ENCODE results near the gene SPATA18.
A peak's percentile ranks its signal among the peaks of the same experiment; 100 is the strongest.
"Not testable (repeated sequence)": the region's sequence is repeated elsewhere in the genome, so short reads cannot be mapped to it uniquely, and the experiment has no call there.

SPATA18 gene

DNA sequence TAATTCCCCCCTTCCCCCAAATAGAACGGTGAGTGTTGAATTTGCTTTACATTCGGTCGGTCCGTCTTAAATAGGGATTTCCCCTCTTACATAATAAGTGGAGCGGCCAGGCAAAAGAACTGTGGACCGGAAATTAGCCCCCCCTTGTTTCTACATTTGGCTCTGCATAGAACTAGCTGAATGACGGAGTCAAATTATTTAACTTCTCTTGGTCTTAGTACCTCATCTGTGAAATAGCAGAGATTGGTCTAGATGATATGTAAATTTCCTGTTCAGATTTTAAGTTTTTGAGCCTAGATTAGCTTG lies 1.3 kb downstream of the SPATA18 start:
- DNase-seq (ENCODE audit: low read depth), result peak; percentile 61

DNA sequence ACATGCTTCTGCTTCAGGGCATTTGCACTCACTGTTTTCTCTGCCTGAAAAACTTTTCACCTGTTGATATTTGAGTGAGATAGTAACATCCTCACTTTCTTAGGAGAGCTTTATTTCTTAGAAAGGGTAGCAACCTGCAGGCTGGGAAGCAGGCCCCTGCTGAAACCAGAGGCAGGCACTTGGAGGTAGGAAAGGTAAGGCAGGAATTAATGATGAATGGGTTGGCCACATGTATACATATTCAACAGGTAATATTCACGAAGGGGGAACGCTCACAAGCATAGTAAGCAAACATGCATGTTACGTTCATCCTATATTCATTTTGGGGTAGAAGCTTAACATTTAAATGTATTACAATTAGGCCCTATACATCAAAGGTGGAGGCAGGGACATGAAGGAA lies 3.1 kb downstream of the SPATA18 start:
- DNase-seq (ENCODE audit: low read depth), result no peak

GRCh38 chr4:52057196-52057595 lies 6.1 kb downstream of the SPATA18 start:
- DNase-seq (ENCODE audit: low read depth), result peak; percentile 47

DNA sequence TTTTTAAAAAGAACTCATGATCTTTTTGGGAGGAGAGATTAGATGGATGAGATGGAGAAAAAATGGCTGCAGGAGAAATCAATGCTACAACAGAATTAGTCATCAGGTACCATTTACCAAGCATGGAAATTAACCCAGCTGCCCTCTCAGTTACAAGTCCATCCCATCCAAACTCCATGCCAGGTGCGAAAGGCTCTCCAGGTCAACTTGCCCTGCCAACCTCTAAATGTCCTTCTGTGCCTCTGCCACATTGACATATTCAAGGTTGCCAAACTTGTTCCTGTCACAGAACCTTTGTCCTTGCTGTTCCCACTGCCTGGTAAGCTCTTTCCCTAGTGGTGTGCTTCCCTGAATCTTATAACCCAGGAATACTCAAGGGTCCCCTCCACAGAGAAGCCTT lies 7.2 kb downstream of the SPATA18 start:
- DNase-seq (ENCODE audit: low read depth), result no peak

DNA sequence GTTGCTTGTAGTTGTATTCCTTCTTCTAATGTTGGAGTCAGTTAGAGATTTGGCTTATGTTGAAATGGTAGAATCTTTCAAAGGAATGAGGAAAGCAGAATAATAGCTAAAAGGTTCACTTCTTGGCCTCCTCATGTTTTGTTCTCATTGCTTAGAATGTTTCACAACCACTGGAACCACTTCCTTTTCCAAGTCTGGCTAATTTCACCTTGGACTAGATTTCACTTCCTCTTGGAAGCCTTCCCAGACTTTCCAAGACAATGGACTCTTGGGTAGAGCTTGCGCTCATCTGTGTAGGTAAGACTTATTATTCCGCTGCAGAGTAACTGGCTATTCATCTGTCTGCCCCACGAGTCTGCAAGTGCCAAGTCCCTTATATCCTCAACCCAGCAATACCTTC lies 8.3 kb downstream of the SPATA18 start:
- peak; percentile 78 for DNase-seq (ENCODE audit: low read depth)

DNA sequence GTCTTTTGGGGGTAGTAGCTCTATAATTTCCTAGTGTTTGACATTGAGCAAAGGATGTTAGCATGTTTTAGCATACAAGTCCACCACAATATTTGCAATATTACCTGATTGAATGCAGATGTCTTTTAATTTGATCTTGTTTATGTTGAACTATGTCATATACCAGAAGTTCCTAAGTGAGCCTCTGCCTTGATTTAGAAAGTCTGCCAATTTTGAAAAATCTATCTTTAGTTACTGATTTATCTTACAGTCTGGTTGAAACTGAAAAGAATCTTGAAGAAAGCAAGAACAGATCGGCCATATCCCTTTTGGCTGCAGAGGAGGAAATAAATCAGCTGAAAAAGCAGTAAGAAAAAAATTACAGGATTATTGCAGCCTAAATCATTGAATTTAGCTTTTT lies 18.5 kb downstream of the SPATA18 start:
- no peak for DNase-seq (ENCODE audit: low read depth)

GRCh38 chr4:52071791-52072546 lies 20.9 kb downstream of the SPATA18 start:
- no peak for DNase-seq (ENCODE audit: low read depth)

DNA sequence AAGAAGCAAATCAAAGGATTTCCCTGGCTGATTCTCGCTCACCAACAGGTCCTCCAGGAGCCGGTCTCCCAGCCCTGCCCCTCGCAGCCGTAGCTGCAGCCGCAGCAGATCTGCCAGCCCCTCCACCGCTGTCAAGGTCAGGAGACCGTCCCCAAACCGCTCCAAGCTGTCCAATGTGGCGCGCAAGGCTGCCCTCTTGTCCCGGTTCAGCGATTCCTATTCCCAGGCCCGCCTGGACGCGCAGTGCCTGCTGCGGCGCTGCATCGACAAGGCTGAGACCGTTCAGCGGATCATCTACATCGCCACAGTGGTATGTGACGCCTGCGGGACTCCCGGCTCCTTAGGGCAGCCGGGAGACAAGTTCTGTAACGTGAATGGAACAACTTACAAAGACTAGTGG lies 25.6 kb downstream of the SPATA18 start:
- DNase-seq (ENCODE audit: low read depth), result no peak

GRCh38 chr4:52079659-52080058 lies 28.6 kb downstream of the SPATA18 start:
- DNase-seq (ENCODE audit: low read depth), result no peak

DNA sequence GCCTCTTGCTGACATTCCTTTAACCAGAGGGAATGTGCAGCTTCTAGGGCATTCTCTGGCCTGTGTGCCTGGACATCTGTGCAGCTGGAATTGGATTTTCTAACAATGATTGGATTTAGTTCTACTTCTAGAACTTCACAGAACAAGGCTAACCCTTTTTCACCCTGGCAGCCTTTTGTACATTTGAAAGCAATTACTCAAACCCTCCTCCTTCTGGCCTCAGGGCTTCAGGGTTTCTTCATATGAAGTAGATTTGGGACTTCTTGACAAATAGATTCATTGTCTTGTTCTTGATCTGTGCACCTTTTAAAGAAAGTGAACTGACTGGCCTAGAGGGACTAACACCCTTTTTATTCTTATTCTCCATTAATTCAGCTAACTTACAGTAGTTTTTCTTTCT lies 30.1 kb downstream of the SPATA18 start:
- no peak for DNase-seq (ENCODE audit: low read depth)

DNA sequence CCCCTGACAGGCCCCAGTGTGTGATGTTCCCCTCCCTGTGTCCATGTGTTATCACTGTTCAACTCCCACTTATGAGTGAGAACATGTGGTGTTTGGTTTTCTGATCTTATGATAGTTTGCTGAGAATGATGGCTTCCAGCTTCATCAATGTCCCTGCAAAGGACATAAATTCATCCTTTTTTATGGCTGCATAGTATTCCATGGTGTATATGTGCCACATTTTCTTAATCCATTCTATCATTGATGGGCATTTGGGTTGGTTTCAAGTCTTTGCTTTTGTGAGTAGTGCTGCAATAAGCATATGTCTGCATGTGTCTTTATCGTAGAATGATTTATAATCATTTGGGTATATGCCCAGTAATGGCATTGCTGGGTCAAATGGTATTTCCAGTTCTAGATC lies 35.3 kb downstream of the SPATA18 start:
- DNase-seq (ENCODE audit: low read depth), result not testable (repeated sequence)

DNA sequence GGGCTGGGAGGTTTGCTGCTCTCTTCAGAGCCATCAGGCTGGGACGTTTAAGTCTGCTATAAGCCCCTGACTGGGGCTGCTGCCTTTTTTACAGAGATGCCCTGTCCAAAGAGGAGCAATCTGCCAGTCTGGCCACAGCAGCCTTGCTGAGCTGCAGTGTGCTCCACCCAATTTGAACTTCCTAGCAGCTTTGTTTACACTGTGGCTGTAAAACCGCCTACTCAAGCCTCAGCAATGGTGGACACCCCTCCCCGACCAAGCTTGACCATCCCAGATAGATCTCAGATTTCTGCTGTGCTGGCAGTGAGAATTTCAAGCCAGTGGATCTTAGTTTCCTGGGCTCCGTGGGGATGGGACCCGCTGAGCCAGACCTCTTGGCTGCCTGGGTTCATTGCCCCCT lies 40.7 kb downstream of the SPATA18 start:
- DNase-seq (ENCODE audit: low read depth), result peak; percentile 55

- no peak for DNase-seq (ENCODE audit: low read depth)
Observed at GRCh38 chr4:52093466-52093865, 42.4 kb downstream of the SPATA18 start.

GRCh38 chr4:52094376-52095145 lies 43.5 kb downstream of the SPATA18 start:
- DNase-seq (ENCODE audit: low read depth), result no peak

DNA sequence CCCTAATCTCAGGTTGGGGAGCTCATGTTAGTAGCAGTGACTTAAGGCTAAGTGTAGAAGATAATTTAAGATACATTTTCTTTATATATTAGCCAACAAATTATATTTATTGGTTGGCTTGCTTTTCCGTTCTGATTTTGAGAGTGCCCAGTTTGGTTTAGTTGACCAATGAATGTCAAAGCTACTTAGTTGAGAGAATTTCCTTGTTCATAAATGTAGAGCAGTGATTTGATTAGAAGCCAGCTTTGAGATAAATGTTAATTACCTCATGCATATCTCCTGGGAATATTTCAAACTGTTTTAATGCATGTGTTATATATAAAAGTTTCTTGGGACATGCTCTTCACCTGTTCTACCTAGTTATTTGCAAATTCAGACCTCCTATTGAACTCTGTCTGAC lies 44.3 kb downstream of the SPATA18 start:
- no peak for DNase-seq (ENCODE audit: low read depth)

GRCh38 chr4:52096048-52096447 lies 44.9 kb downstream of the SPATA18 start:
- peak; percentile 45 for DNase-seq (ENCODE audit: low read depth)

GRCh38 chr4:52098618-52099017 lies 47.5 kb downstream of the SPATA18 start:
- DNase-seq (ENCODE audit: low read depth), result no peak

- peak; percentile 42 for DNase-seq (ENCODE audit: low read depth)
Observed at GRCh38 chr4:52099860-52100461, 48.9 kb downstream of the SPATA18 start.

GRCh38 chr4:52102587-52102986 lies 51.5 kb downstream of the SPATA18 start:
- peak; percentile 20 for DNase-seq (ENCODE audit: low read depth)

GRCh38 chr4:52103319-52103718 lies 52.2 kb downstream of the SPATA18 start:
- DNase-seq (ENCODE audit: low read depth), result no peak

DNA sequence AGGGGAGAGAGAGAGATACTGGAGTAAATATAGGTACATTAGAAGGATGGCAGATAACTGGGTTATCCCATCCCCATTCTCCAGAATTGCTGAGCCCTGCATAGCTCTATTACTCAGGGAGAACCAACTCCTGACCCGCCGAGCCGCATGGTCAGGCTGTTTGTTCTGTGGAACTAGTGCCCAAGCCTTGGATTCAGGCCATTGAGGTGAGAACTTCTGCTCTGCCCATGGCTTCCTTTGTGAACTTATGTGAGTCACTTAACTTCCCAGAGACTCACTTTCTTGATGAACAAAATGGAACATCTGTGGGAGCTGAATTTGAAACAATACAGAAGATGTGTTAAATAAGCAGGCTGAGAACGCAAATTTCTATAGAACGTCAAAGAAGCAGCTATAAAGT lies 54.2 kb downstream of the SPATA18 start:
- no peak for DNase-seq (ENCODE audit: low read depth)

DNA sequence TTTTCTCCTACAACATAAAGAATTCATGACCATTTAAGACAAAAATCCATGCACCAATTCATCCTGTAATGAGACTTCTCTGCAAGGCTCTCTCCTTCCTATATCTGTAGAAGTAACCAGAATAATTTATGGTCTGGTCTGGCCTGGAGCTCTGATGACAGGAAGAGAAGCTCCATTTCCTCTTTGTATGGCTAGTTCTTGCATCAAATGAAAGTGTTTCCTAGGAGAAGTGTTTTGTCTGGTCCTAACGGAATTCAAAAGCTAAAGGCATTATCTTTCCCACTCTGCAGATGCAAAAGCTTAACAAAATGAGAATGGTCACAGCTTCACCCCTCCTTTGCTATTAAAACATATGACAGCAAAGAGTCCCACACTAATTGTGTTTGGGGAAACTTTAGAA lies 55.1 kb downstream of the SPATA18 start:
- DNase-seq (ENCODE audit: low read depth), result no peak

DNA sequence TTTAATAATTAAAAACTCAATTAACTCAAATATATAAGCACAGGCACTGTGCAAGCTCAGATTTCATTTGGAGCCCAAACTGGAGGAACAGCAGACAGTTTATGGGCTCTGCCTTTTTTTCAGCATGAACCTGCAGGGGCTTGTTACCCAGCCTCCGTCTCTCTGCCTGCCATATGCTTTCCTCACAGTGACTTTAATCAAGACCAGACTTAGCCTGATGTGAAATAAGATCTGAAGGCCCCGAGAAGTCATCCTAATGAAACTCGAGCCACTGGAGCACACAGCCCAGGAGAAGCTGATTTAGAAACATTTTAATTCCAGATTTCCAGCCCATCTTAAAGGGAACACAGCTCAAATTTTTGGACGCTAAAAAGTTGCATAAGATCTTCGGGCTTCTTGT lies 55.6 kb downstream of the SPATA18 start:
- DNase-seq (ENCODE audit: low read depth), result no peak

Data from iris pigment epithelial cell (primary cell).